Erythroblast (primary cell): ENCODE data around the gene AMPH.

Experiments
- GATA1 ChIP-seq: IDR thresholded peaks from 2 replicates; pipeline ENCODE4 v1.6.1; 2011; ENCODE audit warnings: low read depth, mild to moderate bottlenecking, control low read depth, low read length, moderate library complexity
- POLR2A ChIP-seq: IDR thresholded peaks from 2 replicates; pipeline ENCODE4 v1.6.1; 2011; ENCODE audit warnings: mild to moderate bottlenecking, low read length

- TF ChIP-seq POLR2A (no peak), GATA1 (no peak)
Observed at GRCh38 chr7:38478404-38478803, 152.8 kb downstream of the AMPH start.
